ENCODE measurements around the gene ULK4.

DNA sequence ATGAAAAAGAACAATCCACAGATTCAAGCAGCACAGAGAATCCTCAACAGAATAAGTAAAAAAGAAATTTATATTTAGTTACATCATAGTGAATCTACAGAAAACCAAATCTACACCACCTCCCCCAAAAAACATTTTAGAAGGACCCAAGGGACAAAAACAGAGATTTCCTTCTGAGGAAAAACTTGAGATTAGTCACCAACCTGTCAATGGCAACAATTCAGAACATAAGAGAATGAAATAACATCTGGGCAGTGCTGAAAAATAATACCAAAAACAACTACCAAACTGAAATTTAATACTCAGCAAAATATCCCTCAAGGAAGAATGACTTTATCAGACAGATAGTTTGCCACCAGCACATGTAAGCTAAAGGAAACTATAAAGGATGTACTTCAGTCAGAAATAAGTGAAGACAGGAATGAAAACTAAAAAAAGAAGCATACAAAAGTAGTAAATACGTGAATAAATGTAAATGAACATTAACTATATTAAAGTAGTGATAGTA is 260.7 kb downstream of the ULK4 start:
- TF ChIP-seq, protein P1, sequence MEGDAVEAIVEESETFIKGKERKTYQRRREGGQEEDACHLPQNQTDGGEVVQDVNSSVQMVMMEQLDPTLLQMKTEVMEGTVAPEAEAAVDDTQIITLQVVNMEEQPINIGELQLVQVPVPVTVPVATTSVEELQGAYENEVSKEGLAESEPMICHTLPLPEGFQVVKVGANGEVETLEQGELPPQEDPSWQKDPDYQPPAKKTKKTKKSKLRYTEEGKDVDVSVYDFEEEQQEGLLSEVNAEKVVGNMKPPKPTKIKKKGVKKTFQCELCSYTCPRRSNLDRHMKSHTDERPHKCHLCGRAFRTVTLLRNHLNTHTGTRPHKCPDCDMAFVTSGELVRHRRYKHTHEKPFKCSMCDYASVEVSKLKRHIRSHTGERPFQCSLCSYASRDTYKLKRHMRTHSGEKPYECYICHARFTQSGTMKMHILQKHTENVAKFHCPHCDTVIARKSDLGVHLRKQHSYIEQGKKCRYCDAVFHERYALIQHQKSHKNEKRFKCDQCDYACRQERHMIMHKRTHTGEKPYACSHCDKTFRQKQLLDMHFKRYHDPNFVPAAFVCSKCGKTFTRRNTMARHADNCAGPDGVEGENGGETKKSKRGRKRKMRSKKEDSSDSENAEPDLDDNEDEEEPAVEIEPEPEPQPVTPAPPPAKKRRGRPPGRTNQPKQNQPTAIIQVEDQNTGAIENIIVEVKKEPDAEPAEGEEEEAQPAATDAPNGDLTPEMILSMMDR (IDR thresholded peaks at IDR 0.05; ENCODE audit: control extremely low read depth in 1 of 3, insufficient read depth in 1 of 3, low read depth in 1 of 3, low read length in 3 of 3) = no peak
- TF ChIP-seq HDAC6 (IDR thresholded peaks at IDR 0.05; ENCODE audit: low read depth, low read length) (no peak), CREB1 (IDR thresholded peaks at IDR 0.05) (no peak), EZH2 (IDR thresholded peaks at IDR 0.05; ENCODE audit: low read depth, low read length, severe bottlenecking) (no peak)
- TF ChIP-seq, protein P2, sequence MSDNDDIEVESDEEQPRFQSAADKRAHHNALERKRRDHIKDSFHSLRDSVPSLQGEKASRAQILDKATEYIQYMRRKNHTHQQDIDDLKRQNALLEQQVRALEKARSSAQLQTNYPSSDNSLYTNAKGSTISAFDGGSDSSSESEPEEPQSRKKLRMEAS (IDR thresholded peaks at IDR 0.05) = no peak

All from H1 (cell line).